ENCODE results near the gene MBNL1. TPM values are rescaled to one million over a fixed set of nuclear protein-coding genes. Genes with fewer than 3 reads are reported as not detected.

MBNL1 gene
- polyA plus RNA-seq, 3 donors = 190 to 204 (median 191) TPM

DNA sequence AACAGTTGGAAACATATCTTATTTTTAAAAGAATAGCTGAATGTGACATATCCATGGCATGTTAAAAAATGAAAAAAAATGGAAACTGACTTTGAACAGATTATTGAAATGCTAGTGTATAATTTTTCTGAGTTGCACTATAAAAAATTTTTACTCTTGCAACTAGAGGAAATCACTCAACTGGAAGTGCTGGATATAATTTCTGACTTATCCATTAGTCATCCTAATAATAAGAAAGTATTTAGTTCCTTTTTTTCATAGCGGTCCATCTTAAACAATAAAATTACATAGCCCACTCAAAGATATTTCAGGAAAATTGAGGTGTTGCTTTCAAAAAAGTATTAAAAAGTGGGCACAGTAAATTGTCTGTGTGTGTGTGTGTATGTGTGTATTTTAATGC, 80.7 kb downstream of the MBNL1 start:
- H3K4me1 Mint-ChIP-seq = peaks cover 18% of the 10 kb centered on the region
- no peak overlapping the region for H3K9ac ChIP-seq (ENCODE audit: insufficient read depth, low read length, poor library complexity, severe bottlenecking)
- peaks cover 14 to 22% of the 10 kb centered on the region in 2 donors for H3K36me3 Mint-ChIP-seq
- H3K4me1 ChIP-seq (ENCODE audit: control insufficient read depth in 1 of 2, insufficient read depth in 2 of 2, low read length in 2 of 2) = peaks cover 18 to 39% of the 10 kb centered on the region in 2 donors
- no peaks in the 10 kb centered on the region for H3K27me3 Mint-ChIP-seq (ENCODE audit: low read depth in 3 of 3)
- H4K20me1 ChIP-seq (ENCODE audit: insufficient read depth, low read length) = peaks cover 100% of the 10 kb centered on the region
- DNase-seq = peak in 2 of 3 donors; percentile 56
- no peak overlapping the region for H3K4me2 ChIP-seq (replicated peaks; ENCODE audit: extremely low read depth, low read length, poor library complexity, severe bottlenecking)
- H2AFZ ChIP-seq (ENCODE audit: insufficient read depth, low read depth, low read length, poor library complexity, severe bottlenecking) = no peak overlapping the region
- H3K4me3 Mint-ChIP-seq = no peak overlapping the region
- no peaks in the 10 kb centered on the region for H3K9me3 Mint-ChIP-seq
- no peak overlapping the region for H3K4me3 ChIP-seq (replicated peaks in 1 of 3; ENCODE audit: low read depth in 2 of 3, low read length in 3 of 3)
- no CpG with 5 or more reads among the region's 1 CpG for WGBS (ENCODE audit: insufficient coverage)
- H3K36me3 ChIP-seq (replicated peaks in 1 of 2; ENCODE audit: control insufficient read depth in 1 of 2, insufficient read depth in 2 of 2, low read length in 2 of 2) = peaks cover 6 to 31% of the 10 kb centered on the region in 2 donors
- peak overlapping the region in 1 of 2 donors; percentile 34 for H3K27ac ChIP-seq (ENCODE audit: low read depth in 1 of 2, low read length in 2 of 2)
- TF ChIP-seq, protein P1, sequence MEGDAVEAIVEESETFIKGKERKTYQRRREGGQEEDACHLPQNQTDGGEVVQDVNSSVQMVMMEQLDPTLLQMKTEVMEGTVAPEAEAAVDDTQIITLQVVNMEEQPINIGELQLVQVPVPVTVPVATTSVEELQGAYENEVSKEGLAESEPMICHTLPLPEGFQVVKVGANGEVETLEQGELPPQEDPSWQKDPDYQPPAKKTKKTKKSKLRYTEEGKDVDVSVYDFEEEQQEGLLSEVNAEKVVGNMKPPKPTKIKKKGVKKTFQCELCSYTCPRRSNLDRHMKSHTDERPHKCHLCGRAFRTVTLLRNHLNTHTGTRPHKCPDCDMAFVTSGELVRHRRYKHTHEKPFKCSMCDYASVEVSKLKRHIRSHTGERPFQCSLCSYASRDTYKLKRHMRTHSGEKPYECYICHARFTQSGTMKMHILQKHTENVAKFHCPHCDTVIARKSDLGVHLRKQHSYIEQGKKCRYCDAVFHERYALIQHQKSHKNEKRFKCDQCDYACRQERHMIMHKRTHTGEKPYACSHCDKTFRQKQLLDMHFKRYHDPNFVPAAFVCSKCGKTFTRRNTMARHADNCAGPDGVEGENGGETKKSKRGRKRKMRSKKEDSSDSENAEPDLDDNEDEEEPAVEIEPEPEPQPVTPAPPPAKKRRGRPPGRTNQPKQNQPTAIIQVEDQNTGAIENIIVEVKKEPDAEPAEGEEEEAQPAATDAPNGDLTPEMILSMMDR (IDR thresholded peaks at IDR 0.05) = no peak
- no peaks in the 10 kb centered on the region for H3K27me3 ChIP-seq (ENCODE audit: control insufficient read depth in 2 of 2, insufficient read depth in 2 of 2, low read length in 2 of 2)
- no peak overlapping the region for H3K27ac Mint-ChIP-seq
- intact Hi-C loops (cut with micrococcal nuclease) = no loop called here
- H3K9me3 ChIP-seq (replicated peaks in 1 of 2; ENCODE audit: control insufficient read depth in 1 of 2, insufficient read depth in 1 of 2, low read length in 2 of 2) = no peaks in the 10 kb centered on the region
- peaks cover 100% of the 10 kb centered on the region for H3K79me2 ChIP-seq (ENCODE audit: insufficient read depth, low read length)

DNA sequence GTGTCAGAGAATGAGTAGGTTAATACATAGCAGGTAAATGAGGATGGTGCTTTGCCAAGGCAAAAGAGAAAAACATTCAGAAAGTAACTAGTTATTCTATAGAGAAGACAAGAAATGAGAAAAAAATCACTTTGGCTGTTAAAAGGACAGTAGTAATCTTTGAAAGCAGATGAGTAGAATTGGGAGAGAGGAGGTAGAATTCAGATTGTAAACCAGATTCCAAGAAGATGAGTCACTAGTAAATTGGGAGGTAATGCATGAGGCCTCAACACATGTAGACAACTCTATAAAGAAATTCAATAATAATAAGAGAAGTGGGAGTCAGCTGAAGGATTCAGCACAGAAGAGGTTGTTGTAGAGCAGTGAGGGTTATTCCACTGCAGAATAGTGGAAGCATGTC, 81.4 kb downstream of the MBNL1 start:
- no peaks in the 10 kb centered on the region for H3K27me3 Mint-ChIP-seq (ENCODE audit: low read depth in 3 of 3)
- Histone ChIP-seq H3K79me2 (ENCODE audit: insufficient read depth, low read length) (peaks cover 100% of the 10 kb centered on the region), H2AFZ (ENCODE audit: insufficient read depth, low read depth, low read length, poor library complexity, severe bottlenecking) (no peak overlapping the region), H3K4me2 (replicated peaks; ENCODE audit: extremely low read depth, low read length, poor library complexity, severe bottlenecking) (no peak overlapping the region), H3K9ac (ENCODE audit: insufficient read depth, low read length, poor library complexity, severe bottlenecking) (no peak overlapping the region), H3K27ac (ENCODE audit: low read depth in 1 of 2, low read length in 2 of 2) (peak overlapping the region in 1 of 2 donors; percentile 34), H3K9me3 (replicated peaks in 1 of 2; ENCODE audit: control insufficient read depth in 1 of 2, insufficient read depth in 1 of 2, low read length in 2 of 2) (no peaks in the 10 kb centered on the region), H3K36me3 (replicated peaks in 1 of 2; ENCODE audit: control insufficient read depth in 1 of 2, insufficient read depth in 2 of 2, low read length in 2 of 2) (peaks cover 6 to 36% of the 10 kb centered on the region in 2 donors), H3K27me3 (ENCODE audit: control insufficient read depth in 2 of 2, insufficient read depth in 2 of 2, low read length in 2 of 2) (no peaks in the 10 kb centered on the region), H3K4me3 (replicated peaks in 1 of 3; ENCODE audit: low read depth in 2 of 3, low read length in 3 of 3) (no peak overlapping the region), H4K20me1 (ENCODE audit: insufficient read depth, low read length) (peaks cover 100% of the 10 kb centered on the region), H3K4me1 (ENCODE audit: control insufficient read depth in 1 of 2, insufficient read depth in 2 of 2, low read length in 2 of 2) (peaks cover 11 to 31% of the 10 kb centered on the region in 2 donors)
- peaks cover 11% of the 10 kb centered on the region for H3K4me1 Mint-ChIP-seq
- no peak for DNase-seq
- no peaks in the 10 kb centered on the region for H3K9me3 Mint-ChIP-seq
- TF ChIP-seq, protein P1 (IDR thresholded peaks at IDR 0.05) = no peak
- intact Hi-C loops (cut with micrococcal nuclease) = no loop called here
- H3K36me3 Mint-ChIP-seq = peaks cover 16 to 26% of the 10 kb centered on the region in 2 donors
- no peak overlapping the region for H3K4me3 Mint-ChIP-seq
- H3K27ac Mint-ChIP-seq = no peak overlapping the region
